ENCODE results near the gene FDX1. TPM values are rescaled to one million over a fixed set of nuclear protein-coding genes. Genes with fewer than 3 reads are reported as not detected.
A peak's percentile ranks its signal among the peaks of the same experiment; 100 is the strongest.

FDX1 gene
- total and polyA plus RNA-seq, 2 of the 13 experiments (the other 11 are each of a cell fraction or from before 2014, with no cell fraction given) = 4.5 to 13.1 TPM

DNA sequence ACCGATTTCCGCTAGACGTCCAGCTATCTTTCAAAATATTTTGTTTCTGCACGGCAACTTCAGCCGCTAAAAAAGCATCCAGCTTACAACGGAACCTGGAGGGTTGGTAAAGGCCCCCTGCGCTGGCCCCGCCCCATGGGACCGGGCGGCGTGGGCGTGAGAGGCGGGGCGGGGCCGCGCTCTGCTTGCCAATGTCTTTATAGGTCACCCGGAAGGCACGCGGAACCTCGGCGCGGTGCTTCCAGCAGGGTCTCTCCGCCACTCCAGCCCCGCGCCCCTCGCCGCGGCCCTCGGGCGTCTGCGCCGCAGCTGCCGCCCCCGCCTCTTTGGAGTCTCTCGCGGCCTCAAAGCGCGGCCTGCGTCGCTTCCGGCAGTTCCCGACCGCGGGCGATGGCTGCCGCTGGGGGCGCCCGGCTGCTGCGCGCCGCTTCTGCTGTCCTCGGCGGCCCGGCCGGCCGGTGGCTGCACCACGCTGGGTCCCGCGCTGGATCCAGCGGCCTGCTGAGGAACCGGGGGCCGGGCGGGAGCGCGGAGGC, at the start of gene FDX1 (continued):
- TF ChIP-seq BCLAF1 (IDR thresholded peaks at IDR 0.05) (no peak), ZNF550 (CRISPR knock-in tag; IDR thresholded peaks at IDR 0.05; ENCODE audit: borderline replicate concordance) (no peak), SOX6 (IDR thresholded peaks at IDR 0.05) (no peak), SOX6 (CRISPR knock-in tag; IDR thresholded peaks at IDR 0.05) (no peak), ZSCAN31 (CRISPR knock-in tag; IDR thresholded peaks at IDR 0.05; ENCODE audit: low read depth) (peak; percentile 61; the same call in 1 of the 2 replicates), CREB1 (IDR thresholded peaks at IDR 0.05) (no peak), CREB1 (CRISPR knock-in tag; IDR thresholded peaks at IDR 0.05) (no peak), NFKB2 (CRISPR knock-in tag; IDR thresholded peaks at IDR 0.05; ENCODE audit: borderline replicate concordance) (peak; percentile 21; the same call in 1 of the 2 replicates), ZNF263 (CRISPR knock-in tag; IDR thresholded peaks at IDR 0.05) (no peak; the same call in 1 of the 2 replicates), ETV6 (CRISPR knock-in tag; conservative IDR thresholded peaks at IDR 0.05) (no peak), ZNF331 (CRISPR knock-in tag; IDR thresholded peaks at IDR 0.05) (no peak; the same call in 1 of the 2 replicates), ZNF251 (CRISPR knock-in tag; IDR thresholded peaks at IDR 0.05) (no peak), ZNF513 (CRISPR knock-in tag; conservative IDR thresholded peaks at IDR 0.05) (no peak), ZNF333 (CRISPR knock-in tag; IDR thresholded peaks at IDR 0.05; ENCODE audit: borderline replicate concordance) (0 out of 2 replicates have a peak, but pooled peaks have one; percentile 42), SALL2 (CRISPR knock-in tag; IDR thresholded peaks at IDR 0.05) (peak; percentile 91), ZFP36L2 (CRISPR knock-in tag; IDR thresholded peaks at IDR 0.05) (no peak), IRF2 (CRISPR knock-in tag; IDR thresholded peaks at IDR 0.05) (no peak), ZNF484 (CRISPR knock-in tag; IDR thresholded peaks at IDR 0.05; ENCODE audit: borderline replicate concordance, low read depth) (no peak), PCBP1 (IDR thresholded peaks at IDR 0.05; ENCODE audit: borderline replicate concordance, low read depth, low read length) (no peak), ZC3H13 (CRISPR knock-in tag; IDR thresholded peaks at IDR 0.05) (no peak), SP2 (CRISPR knock-in tag; IDR thresholded peaks at IDR 0.05) (no peak), ZNF768 (CRISPR knock-in tag; IDR thresholded peaks at IDR 0.05) (0 out of 2 replicates have a peak, but pooled peaks have one; percentile 7), SPEN (CRISPR knock-in tag; IDR thresholded peaks at IDR 0.05; ENCODE audit: low read depth) (peak; percentile 64), ZBTB38 (CRISPR knock-in tag; IDR thresholded peaks at IDR 0.05) (no peak), TCF7L2 (IDR thresholded peaks at IDR 0.05; ENCODE audit: low read depth, low read length) (no peak), ZNF619 (CRISPR knock-in tag; IDR thresholded peaks at IDR 0.05) (no peak), MXI1 (IDR thresholded peaks at IDR 0.05; ENCODE audit: borderline replicate concordance, low read depth, low read length) (no peak), SKI (IDR thresholded peaks at IDR 0.05; ENCODE audit: partially characterized antibody) (peak; percentile 57), ZSCAN21 (CRISPR knock-in tag; IDR thresholded peaks at IDR 0.05; ENCODE audit: borderline replicate concordance) (peak; percentile 72; the same call in 1 of the 2 replicates)
- TF ChIP-seq, protein P1, sequence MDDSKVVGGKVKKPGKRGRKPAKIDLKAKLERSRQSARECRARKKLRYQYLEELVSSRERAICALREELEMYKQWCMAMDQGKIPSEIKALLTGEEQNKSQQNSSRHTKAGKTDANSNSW (CRISPR knock-in tag; IDR thresholded peaks at IDR 0.05; ENCODE audit: borderline replicate concordance) = no peak

All from HepG2 (cell line).